Measurements from ENCODE around the gene LOXL1. TPM values are rescaled to one million over a fixed set of nuclear protein-coding genes. Genes with fewer than 3 reads are reported as not detected.
"Not testable (repeated sequence)": the region's sequence is repeated elsewhere in the genome, so short reads cannot be mapped to it uniquely, and the experiment has no call there.

The LOXL1 gene
- total and polyA plus RNA-seq, 5 experiments from 2014 or later, result 0.80 to 2.0 (median 1.3) TPM

DNA sequence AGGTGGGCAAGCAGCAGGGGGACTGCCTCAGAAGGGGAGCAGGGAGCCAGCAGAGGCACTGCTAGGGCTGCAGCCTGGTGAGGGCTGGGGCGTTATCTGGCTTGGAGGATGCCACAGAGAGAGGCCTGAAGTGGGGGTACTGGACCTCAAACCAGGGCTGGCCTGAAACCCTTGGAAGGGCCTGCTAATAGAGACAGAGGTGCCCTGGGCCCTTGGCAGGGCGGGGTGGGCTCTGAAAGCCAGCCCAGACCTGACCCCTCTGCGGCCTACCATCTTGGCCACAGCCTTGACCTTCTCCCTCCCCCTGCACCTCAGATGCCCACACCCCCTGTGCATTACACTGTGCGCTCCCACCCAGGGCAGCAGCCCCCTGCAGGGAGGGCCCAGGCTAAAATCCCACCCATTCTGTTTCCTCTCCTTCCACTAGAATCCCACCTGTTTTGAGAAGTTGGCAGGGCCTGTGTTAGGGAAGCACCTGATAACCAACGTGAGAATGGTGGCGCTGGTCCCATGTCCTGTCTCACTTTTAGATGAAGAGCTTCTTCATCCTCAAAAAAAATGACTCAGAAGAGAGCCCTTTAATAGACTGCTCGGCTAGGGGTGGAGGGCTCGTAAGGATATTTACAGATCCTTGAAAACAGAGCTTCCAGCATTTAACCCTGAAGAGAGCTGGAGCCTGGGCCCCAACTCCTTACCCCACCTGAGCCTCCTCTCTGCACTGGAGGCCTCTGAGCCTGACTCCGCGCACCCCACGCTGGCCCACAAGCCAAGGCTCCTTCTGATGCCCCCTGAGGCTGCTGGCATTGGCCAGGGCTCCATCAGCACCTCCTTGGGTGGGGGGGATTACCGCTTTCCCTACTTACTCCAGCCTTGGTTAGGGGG lies 29.8 kb downstream of the LOXL1 start:
- no peak for DNase-seq
- peaks cover 14 to 37% (median 35%) of the 10 kb centered on the region in 4 donors for H3K4me1 Mint-ChIP-seq
- POLR2A ChIA-PET, result no interaction called here
- H3K9me3 Mint-ChIP-seq, result no peaks in the 10 kb centered on the region
- H3K27ac Mint-ChIP-seq, result peak overlapping the region in 5 of 10 donors; percentile 15 to 86 (median 68)
- no peaks in the 10 kb centered on the region for H3K27me3 Mint-ChIP-seq
- H3K36me3 Mint-ChIP-seq, result no peaks in the 10 kb centered on the region
- ATAC-seq, result no peak
- no peak overlapping the region for H3K4me3 Mint-ChIP-seq

DNA sequence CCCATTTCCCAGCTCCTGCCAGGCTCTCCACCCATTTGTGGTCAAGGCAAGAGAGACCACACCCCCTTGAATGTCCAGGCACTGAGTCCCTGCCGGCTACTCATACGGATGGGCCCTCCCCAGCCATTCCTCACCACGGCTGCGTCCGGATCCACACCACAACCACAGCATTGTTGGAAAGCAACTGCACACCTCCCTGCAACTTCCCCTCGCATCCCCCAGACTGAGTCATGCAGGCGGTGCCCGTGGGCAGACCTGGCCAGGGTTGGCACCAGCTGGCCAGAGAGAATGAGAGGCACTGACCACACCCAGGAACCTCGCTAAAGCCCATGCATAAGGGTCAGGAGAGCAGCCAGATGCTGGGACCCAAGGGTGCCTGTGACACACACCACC lies 30.5 kb downstream of the LOXL1 start:
- Mint-ChIP-seq H3K4me3 (peak overlapping the region in 1 of 10 donors; percentile 60), H3K27ac (peak overlapping the region in 5 of 10 donors; percentile 60 to 88 (median 80)), H3K36me3 (no peaks in the 10 kb centered on the region), H3K9me3 (no peaks in the 10 kb centered on the region), H3K4me1 (peaks cover 12 to 33% (median 31%) of the 10 kb centered on the region in 4 donors), H3K27me3 (no peaks in the 10 kb centered on the region)
- ATAC-seq (no peak), DNase-seq (no peak)
- POLR2A ChIA-PET, result no interaction called here

DNA sequence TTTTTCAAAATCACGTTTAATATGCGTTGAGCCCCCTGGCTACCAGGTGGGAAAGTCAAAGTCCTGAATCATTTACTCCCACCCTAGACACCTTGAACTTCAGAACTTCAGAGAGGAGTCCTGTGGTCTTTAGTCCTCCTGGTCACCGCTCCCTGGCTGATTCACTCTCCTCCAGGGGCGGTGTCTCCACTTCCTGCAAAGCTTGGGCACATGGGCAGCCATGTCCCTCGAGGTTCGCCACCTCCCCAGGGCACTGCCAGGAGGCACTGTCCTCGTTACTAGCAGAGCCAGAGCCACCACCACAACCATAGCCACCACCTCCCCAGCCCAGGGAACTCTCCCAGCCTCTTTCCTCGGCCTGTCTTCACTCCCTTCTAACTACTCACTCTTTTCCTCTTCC lies 31.0 kb downstream of the LOXL1 start:
- peak overlapping the region in 9 of 10 donors; percentile 44 to 91 (median 87) for H3K27ac Mint-ChIP-seq

DNA sequence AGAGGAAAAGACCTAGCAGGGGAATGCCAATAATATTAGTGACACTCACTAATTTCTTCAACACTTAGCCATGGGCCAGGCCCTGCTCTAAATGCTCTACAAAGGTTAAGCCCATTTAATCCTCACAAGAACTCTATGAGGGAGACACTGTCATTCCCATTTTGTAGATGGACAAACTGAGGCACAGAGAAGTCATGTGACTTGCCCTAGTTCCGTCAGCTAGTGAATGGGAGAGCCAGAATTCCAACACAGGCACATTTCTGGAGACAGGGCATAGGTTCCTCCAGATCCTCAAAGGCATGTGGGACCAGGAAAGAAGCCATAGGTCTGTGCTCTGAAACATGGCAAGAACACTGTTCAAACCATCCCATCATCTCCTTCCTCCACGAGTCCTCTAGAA lies 31.5 kb downstream of the LOXL1 start:
- Mint-ChIP-seq H3K4me3 (peak overlapping the region in 2 of 10 donors; percentile 19 to 39), H3K27ac (peak overlapping the region in 8 of 10 donors; percentile 82 to 96 (median 88)), H3K27me3 (no peaks in the 10 kb centered on the region), H3K9me3 (no peaks in the 10 kb centered on the region), H3K36me3 (no peaks in the 10 kb centered on the region), H3K4me1 (peaks cover 12 to 33% (median 32%) of the 10 kb centered on the region in 4 donors)
- POLR2A ChIA-PET, result interaction anchor here (1.0 kb wide), 1 partner anchor 30 kb away, joined by 3 read pairs; no protein-coding TSS in a partner anchor
- DNase-seq, result peak in 1 of 10 donors; percentile 7
- no peak for ATAC-seq

More for the DNA sequence above, 31.0 kb downstream of the LOXL1 start:
- ATAC-seq, result no peak
- H3K27me3 Mint-ChIP-seq, result no peaks in the 10 kb centered on the region
- H3K4me1 Mint-ChIP-seq, result peaks cover 12 to 33% (median 31%) of the 10 kb centered on the region in 4 donors
- no peak overlapping the region for H3K4me3 Mint-ChIP-seq
- H3K9me3 Mint-ChIP-seq, result no peaks in the 10 kb centered on the region
- H3K36me3 Mint-ChIP-seq, result no peaks in the 10 kb centered on the region
- POLR2A ChIA-PET, result interaction anchor here (1.0 kb wide), 1 partner anchor 29 kb away, joined by 3 read pairs; no protein-coding TSS in a partner anchor
- peak in 1 of 10 donors; percentile 36 for DNase-seq

DNA sequence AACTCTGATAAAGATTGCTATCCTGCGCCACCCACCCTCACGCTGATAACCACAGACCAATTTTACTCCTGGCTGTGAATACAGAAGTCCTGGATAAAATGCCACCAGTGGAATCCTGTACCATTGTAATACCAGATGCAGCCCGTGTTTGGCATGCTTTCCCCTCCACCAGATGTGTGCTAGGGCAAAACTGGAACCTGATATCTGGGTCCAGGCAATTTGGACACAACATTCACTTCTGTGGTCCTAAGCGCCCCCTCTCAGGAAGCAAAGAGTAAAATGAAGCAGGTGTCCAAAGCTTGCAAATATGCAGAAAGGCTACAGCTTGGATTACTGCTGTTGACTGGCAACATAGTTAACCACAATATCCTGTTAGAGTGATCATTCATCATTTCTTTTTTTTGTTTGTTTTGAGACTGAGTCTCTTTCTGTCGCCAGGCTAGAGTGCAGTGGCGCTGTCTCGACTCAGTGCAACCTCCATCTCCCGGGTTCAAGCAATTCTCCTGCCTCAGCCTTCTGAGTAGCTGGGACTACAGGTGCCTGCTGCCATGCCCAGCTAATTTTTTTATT lies 32.8 kb downstream of the LOXL1 start:
- H3K36me3 Mint-ChIP-seq, result no peaks in the 10 kb centered on the region

DNA sequence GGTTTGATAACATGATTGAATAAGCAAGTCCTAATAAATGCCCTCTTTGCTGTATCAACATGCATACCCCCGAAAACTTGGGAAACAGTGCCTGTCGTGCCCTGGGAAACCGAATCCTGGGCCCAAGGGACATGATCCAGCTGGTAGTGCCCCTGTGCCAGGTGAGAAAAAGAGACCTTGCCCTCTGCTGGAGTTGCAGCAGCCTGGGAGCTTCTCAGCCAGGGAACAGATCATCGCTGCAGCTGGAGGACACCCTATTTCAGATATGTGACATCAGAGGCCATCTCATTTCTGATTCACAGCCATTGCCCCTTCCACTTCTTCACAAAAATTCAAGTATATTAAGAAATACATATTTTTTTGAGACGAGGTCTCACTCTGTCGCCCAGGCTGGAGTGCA lies 33.5 kb downstream of the LOXL1 start:
- ATAC-seq, result no peak
- no peaks in the 10 kb centered on the region for H3K36me3 Mint-ChIP-seq
- POLR2A ChIA-PET, result interaction anchor here (0.7 to 1.8 kb wide), 4 partner anchors 8 to 84 kb away, joined by 3 to 10 read pairs (median 3); partner anchors contain the start of gene PML

More for the DNA sequence above, 32.8 kb downstream of the LOXL1 start:
- Mint-ChIP-seq H3K9me3 (no peaks in the 10 kb centered on the region), H3K27me3 (no peaks in the 10 kb centered on the region), H3K4me3 (peak overlapping the region; percentile 54 to 74 (median 65)), H3K27ac (peak overlapping the region; percentile 71 to 96 (median 88)), H3K4me1 (peaks cover 12 to 33% (median 32%) of the 10 kb centered on the region in 4 donors)
- POLR2A ChIA-PET, result interaction anchor here (0.7 to 1.2 kb wide), 4 partner anchors 16 to 360 kb away, joined by 3 read pairs; partner anchors contain the start of gene PML
- peak in 6 of 10 donors; percentile 29 to 76 (median 50) for DNase-seq
- peak; percentile 98 to 99 for ATAC-seq

DNA sequence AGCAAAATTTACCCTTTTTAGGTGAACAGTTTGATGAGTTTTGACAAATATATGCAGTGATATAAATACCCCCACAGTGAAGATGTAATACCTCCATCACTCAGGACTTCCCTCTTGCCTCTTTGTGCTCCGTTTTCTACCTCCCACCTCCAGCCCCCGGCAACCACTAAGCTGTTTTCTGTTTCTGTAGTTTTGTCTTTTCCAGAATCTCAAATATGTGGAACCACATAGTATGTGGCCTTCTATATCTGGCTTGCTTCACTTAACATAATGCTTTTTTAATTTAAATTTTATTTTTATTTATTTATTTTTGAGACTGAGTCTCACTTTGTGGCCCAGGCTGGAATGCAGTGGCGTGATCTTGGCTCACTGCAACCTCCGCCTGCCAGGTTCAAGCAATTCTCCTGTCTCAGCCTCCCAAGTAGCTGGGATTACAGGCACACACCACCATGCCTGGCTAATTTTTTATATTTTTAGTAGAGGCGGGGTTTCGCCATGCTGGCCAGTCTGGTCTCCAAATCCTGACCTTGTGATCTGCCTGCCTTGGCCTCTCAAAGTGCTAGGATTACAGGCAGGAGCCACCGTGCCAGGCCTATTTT lies 34.3 kb downstream of the LOXL1 start:
- H3K4me1 Mint-ChIP-seq, result peaks cover 20 to 43% (median 43%) of the 10 kb centered on the region in 4 donors
- POLR2A ChIA-PET, result interaction anchor here (1.3 to 1.8 kb wide), 2 partner anchors 9 to 14 kb away, joined by 3 to 10 read pairs; no protein-coding TSS in a partner anchor
- H3K27ac Mint-ChIP-seq, result peak overlapping the region in 5 of 10 donors; percentile 43 to 84 (median 63)
- not testable (repeated sequence) for H3K9me3 Mint-ChIP-seq, H3K27me3 Mint-ChIP-seq, H3K36me3 Mint-ChIP-seq, ATAC-seq
- DNase-seq, result peak in 1 of 10 donors; percentile 26
- peak overlapping the region in 2 of 10 donors; percentile 40 to 44 for H3K4me3 Mint-ChIP-seq

More for the DNA sequence above, 33.5 kb downstream of the LOXL1 start:
- peak in 1 of 10 donors; percentile 15 for DNase-seq
- Mint-ChIP-seq H3K4me3 (peak overlapping the region; percentile 33 to 74 (median 64)), H3K27ac (peak overlapping the region in 9 of 10 donors; percentile 71 to 96 (median 88)), H3K4me1 (peaks cover 14 to 36% (median 35%) of the 10 kb centered on the region in 4 donors), H3K27me3 (no peaks in the 10 kb centered on the region), H3K9me3 (no peaks in the 10 kb centered on the region)

DNA sequence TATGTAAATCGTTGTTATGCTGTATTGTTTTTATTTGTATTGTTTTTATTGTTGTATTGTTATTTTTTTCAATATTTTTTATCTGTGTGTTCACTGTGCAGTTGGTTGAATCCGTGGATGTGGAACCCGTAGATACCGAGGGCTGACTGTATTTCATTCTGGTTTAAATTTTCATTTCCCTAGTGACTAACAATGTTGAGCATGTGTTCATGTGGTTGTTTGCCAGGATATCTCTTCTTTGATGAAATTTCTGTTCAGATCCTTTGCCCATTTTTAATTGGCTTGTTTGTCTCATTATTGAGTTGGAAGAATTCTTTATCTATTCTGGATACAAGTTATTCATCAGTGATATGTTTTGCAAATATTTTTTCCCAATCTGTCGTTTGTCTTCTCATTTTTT lies 36.2 kb downstream of the LOXL1 start:
- H3K4me3 Mint-ChIP-seq, result no peak overlapping the region
- DNase-seq (no peak), ATAC-seq (no peak)
- POLR2A ChIA-PET, result no interaction called here
- no peaks in the 10 kb centered on the region for H3K36me3 Mint-ChIP-seq
- no peaks in the 10 kb centered on the region for H3K9me3 Mint-ChIP-seq
- peaks cover 25 to 54% (median 50%) of the 10 kb centered on the region in 4 donors for H3K4me1 Mint-ChIP-seq
- H3K27me3 Mint-ChIP-seq, result no peaks in the 10 kb centered on the region
- peak overlapping the region in 2 of 10 donors; percentile 9 to 11 for H3K27ac Mint-ChIP-seq

DNA sequence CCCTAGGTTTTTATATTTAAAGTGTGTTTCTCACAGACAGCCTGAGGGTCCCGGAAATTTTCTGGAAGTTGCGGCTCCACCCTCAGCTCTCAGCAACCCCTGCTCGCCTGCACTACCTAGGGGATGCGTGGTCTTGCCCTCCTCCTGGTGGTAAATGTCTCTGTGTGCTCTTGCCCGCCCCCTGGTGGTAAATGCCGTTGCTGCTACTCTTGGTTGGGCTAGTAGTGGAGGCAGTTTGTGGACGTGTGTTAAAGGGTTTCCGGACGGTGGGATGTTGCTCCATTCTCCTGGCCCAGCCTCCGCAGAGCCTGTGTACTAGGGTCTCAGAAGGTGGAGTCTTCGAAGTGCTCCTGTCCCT lies 38.5 kb downstream of the LOXL1 start:
- ATAC-seq (peak; percentile 85 to 86), DNase-seq (peak; percentile 71 to 93 (median 83))
- peak overlapping the region; percentile 69 to 91 (median 82) for H3K4me3 Mint-ChIP-seq
- no peaks in the 10 kb centered on the region for H3K9me3 Mint-ChIP-seq
- no peaks in the 10 kb centered on the region for H3K36me3 Mint-ChIP-seq
- H3K4me1 Mint-ChIP-seq, result peaks cover 17 to 39% (median 33%) of the 10 kb centered on the region in 4 donors
- H3K27ac Mint-ChIP-seq, result peak overlapping the region; percentile 22 to 93 (median 84)
- no peaks in the 10 kb centered on the region for H3K27me3 Mint-ChIP-seq
- POLR2A ChIA-PET, result interaction anchor here (1.0 to 2.7 kb wide), 4 partner anchors 8 to 37 kb away, joined by 3 to 14 read pairs (median 4); no protein-coding TSS in a partner anchor

DNA sequence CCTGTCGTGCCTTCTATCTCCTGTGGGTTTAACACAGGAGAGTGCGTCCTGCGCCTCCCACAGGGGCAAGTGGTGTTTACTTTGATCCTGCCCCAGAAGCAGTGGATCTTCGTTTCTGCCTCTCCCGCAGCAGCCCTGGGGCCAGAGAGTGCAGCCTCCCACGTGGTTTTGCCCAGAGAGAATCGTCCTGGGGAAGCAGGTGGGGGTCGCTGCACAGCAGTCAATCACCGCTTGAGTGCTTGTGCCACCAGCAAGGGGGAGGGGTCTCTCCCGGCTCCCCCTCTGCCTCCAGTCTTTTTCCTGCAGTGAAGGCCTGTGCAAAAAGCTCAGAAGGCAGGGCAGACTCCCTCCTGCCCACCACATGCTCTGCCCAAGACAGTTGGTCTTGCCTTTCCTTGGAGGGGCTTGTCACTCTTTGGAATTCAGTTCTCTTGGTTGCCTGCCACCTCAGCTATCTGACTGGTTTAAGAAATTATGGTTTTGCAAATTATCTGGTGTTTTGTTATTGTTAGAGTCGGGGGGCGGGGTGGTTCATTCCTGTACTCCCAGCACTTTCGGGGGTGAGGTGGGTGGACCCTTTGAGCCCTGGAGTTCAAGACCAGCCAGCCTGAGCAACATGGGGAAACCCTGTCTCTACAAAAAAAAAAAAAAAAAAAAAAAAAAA lies 39.0 kb downstream of the LOXL1 start:
- peak; percentile 38 to 46 for ATAC-seq
- H3K36me3 Mint-ChIP-seq, result no peaks in the 10 kb centered on the region
- DNase-seq, result peak in 4 of 10 donors; percentile 15 to 45 (median 26)
- no peaks in the 10 kb centered on the region for H3K27me3 Mint-ChIP-seq
- H3K9me3 Mint-ChIP-seq, result no peaks in the 10 kb centered on the region
- H3K4me3 Mint-ChIP-seq, result peak overlapping the region; percentile 69 to 91 (median 82)
- peaks cover 16 to 37% (median 30%) of the 10 kb centered on the region in 4 donors for H3K4me1 Mint-ChIP-seq
- peak overlapping the region; percentile 65 to 93 (median 87) for H3K27ac Mint-ChIP-seq
- POLR2A ChIA-PET, result interaction anchor here (1.0 to 2.7 kb wide), 4 partner anchors 11 to 37 kb away, joined by 3 to 14 read pairs (median 6); no protein-coding TSS in a partner anchor

DNA sequence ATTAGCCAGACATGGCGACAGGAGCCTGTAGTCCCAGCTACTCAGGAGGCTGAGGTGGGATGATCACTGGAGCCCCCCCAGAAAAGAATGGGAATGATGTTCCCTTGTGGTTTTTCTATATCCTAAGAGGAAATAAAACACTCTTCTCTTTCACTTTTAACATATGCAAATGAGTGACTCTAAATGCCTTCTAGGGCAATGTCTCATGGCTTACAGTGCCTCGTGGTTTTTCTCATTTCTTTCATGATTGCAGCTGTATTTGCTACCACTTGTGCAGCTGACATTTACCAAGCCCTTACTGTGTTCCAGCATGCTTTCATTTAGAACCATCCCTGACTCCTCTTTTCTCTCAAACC lies 39.5 kb downstream of the LOXL1 start:
- no peaks in the 10 kb centered on the region for H3K9me3 Mint-ChIP-seq
- ATAC-seq, result peak; percentile 83 to 86
- POLR2A ChIA-PET, result interaction anchor here (0.6 to 2.7 kb wide), 6 partner anchors 9 to 38 kb away, joined by 3 to 14 read pairs (median 4); no protein-coding TSS in a partner anchor
- no peaks in the 10 kb centered on the region for H3K27me3 Mint-ChIP-seq
- H3K27ac Mint-ChIP-seq, result peak overlapping the region; percentile 79 to 93 (median 87)
- peak in 6 of 10 donors; percentile 18 to 62 (median 48) for DNase-seq
- H3K36me3 Mint-ChIP-seq, result no peaks in the 10 kb centered on the region
- H3K4me1 Mint-ChIP-seq, result peaks cover 16 to 35% (median 29%) of the 10 kb centered on the region in 4 donors
- H3K4me3 Mint-ChIP-seq, result peak overlapping the region; percentile 66 to 91 (median 82)
